ENCODE measurements around the gene FOXP1.

FOXP1 gene

GRCh38 chr3:71088742-71089141 is 494.8 kb downstream of the FOXP1 start:
- DNase-seq: no peak

DNA sequence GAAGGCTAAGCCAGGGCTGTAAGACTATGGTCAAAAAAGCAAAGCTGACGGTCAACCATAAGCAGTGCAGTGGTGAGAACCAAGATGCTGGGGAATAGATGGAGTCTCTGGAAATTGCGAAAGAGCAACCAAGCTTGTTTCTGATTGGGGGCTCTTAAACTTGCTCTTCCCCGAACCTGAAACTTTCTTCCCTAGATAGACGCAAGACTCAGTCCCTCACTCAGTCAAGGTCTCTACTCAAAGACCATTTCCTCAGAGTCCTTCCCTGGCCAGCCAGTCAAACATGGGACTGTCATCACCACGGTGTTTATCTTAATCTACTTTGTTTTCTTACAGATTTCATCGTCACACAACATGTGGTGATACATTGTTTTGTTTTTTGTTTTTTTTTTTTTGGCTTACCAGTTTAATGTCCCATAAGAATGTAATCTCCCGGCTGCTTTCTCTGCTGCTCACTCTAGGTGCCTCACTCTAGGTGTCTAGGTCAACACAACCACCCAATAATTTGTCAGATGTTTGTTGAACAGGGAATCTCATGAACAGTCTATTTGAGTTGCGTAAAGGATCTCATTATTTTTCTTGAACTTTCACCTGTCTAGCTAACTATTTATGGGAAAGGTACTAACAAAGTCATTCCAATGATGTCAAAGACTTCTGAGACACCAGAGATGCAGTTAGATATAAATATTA is 495.4 kb downstream of the FOXP1 start:
- no peak for DNase-seq

DNA sequence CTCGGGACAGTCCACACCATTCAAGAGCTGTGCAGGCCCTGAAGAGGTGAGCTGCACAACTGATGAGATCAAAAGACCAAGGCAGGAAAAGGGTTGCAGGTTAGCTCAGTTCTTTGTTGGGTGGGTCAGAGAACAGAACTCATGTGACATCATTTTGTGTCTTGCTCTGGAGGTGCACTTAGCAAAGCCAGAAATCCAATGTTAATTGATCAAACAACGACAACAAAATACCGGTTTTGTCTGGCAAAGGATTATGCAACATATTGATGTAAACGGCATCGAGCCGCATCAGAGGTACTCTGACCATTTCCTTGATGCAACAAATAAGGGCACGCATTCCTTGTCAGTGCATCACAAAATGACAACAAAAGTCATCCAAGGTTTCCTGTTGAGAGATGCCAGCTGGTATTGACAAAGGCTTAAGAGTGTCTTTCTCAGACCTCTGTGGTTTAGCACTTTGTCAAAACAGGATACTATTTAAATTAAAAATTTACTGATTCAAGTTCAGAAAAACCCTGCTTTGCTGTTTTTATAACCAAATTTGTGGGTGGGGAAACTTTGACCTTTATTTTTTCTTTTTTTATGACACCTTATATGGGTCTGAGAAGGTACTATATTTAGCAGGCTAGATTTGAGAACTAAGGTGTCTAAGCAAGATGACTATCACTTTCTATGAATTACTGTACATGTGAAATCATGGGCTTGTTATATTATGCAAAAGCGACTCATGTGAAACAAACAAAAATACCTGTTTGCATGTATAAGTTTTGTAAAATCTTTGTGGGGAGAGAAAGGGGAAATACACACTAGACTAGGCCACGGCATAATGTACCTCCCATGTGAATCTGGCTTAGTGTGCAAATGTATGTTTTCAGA is 496.1 kb downstream of the FOXP1 start:
- no peak for DNase-seq

- DNase-seq: no peak
Observed at GRCh38 chr3:71086777-71087142, 496.8 kb downstream of the FOXP1 start.

DNA sequence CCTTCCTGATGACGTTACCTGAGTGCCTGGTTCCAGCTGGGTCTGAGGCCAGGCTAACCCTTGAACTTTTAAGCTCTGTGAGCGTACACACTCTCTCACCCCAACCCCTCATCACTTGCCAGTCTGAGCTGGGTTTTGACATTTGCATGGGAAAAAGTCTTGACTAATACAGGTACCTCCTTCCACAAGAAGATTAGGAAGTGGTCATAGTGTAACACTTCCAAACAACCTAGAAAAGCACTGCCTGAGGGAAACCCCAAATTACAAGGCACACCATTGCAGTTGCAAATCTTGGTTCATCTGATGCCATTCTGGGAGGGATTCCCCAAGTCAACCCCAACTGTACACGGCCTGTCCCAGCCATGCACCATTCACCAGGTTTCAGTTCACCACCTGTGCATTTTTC is 499.8 kb downstream of the FOXP1 start:
- no peak for DNase-seq

GRCh38 chr3:71082833-71083232 is 500.7 kb downstream of the FOXP1 start:
- DNase-seq: no peak

DNA sequence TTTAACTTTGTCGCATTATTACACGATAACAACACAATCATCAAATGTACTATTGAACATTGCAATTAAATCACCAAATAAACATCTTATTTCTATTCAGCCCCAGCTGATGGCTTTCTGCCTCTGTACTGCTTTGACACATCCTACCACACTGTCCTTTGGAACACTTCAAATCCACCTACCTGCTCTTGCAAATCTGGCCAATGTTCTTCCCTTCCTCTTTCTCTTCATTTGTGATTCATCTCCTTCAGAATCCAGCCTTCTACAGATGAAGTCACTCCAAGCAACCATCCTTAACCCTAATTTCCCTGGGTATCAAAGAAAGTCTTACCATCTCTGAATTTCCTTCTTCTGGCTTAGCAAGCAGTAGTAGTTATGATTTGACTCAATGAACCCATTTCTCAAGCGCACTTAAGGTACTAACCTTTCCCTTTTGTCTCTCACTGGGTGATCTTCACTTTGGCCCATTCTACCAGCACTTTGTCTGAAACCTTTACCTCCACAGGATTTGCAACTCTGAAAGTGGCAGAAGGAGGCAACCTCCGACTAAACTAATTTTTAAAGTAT is 502.9 kb downstream of the FOXP1 start:
- DNase-seq: no peak

- DNase-seq: no peak
Observed at GRCh38 chr3:71078723-71079525, 504.6 kb downstream of the FOXP1 start.

DNA sequence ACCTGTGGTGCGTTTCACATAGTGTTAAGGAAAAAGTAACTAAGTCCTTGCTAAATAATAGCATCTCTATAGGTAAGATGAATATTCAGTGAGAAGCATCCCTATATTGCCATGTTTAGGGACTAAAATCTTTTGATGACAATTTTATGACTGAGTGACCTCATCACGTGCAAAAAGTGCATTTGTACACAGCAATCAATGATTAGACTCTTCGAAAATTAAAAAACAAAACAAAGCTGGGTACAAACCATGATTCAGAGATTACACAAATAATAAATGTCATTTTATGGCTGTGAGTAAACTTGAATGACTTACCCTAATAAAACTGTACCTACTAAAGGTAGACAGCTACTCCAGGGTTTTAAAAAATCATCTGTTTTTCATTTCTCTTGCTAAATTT is 505.3 kb downstream of the FOXP1 start:
- DNase-seq: no peak

GRCh38 chr3:71077070-71077469 is 506.5 kb downstream of the FOXP1 start:
- no peak for DNase-seq

DNA sequence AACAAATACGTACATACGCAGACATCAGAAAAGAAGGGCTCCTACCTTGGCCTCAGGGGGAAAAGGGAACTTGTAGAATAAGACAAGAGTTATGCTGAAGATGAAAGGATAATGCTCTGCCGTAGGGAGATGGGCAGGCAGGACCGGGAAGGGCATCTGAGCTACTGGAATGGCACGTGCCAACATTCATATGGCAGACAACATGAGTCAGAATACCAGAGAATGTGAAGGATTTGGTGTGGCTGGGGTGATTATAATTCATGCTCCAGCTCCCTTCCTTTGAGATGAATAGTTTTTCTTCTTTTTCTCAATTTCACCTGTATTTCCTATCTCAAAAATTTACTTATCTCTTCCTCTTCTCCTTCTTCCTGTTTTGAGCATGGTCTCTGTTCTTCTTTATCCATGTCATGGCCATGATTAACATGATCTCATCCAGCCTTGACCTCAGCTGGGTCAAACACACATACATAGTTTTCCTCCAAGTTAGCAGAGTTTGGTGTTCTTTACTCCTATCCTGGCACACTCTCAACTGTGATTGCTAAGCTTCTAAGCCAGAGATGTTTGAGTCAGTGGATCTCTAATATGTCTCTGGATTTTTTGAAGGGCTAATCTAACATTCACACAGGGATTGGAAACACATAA is 507.0 kb downstream of the FOXP1 start:
- DNase-seq: no peak

DNA sequence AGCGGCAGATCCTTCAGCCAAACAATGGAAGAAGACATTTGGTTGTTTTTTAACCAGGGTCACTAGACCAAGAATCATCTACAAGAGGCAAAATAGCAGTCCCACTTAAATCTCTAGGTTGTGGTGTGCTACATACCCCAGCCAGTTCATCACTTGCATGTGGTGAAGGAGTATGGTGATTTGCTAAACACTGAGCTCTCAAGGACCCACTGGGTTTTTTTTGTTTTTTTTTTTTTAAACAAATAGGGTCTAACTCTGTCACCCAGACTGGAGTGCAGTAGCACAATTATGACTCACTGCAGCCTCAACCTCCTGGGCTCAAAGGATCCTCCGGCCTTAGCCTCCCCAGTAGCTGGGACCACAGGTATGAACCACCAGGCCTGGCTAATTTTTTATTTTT is 508.0 kb downstream of the FOXP1 start:
- DNase-seq: no peak

GRCh38 chr3:71074423-71074822 is 509.1 kb downstream of the FOXP1 start:
- no peak for DNase-seq

GRCh38 chr3:71072986-71073385 is 510.5 kb downstream of the FOXP1 start:
- DNase-seq: no peak

DNA sequence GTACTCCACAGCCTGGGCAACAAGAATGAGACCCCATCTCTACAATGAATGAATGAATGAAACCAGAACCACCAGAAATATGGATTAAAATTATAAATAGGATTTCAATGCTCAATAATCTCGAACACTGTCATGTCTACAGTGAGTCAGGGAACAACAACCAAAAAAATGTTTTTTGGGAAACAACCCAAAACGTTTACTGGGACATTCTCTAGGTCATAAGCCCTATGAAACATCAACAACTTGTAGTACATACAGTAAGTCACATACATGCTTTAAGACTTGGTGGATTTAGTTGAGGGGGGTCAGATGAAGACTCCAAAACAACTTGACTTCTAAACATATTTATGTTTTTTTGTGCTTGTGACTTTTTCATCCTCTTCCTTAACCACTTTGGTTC is 511.2 kb downstream of the FOXP1 start:
- DNase-seq: no peak

GRCh38 chr3:71070497-71071463 is 512.7 kb downstream of the FOXP1 start:
- DNase-seq: no peak

GRCh38 chr3:71069797-71070196 is 513.7 kb downstream of the FOXP1 start:
- DNase-seq: peak; percentile 56

DNA sequence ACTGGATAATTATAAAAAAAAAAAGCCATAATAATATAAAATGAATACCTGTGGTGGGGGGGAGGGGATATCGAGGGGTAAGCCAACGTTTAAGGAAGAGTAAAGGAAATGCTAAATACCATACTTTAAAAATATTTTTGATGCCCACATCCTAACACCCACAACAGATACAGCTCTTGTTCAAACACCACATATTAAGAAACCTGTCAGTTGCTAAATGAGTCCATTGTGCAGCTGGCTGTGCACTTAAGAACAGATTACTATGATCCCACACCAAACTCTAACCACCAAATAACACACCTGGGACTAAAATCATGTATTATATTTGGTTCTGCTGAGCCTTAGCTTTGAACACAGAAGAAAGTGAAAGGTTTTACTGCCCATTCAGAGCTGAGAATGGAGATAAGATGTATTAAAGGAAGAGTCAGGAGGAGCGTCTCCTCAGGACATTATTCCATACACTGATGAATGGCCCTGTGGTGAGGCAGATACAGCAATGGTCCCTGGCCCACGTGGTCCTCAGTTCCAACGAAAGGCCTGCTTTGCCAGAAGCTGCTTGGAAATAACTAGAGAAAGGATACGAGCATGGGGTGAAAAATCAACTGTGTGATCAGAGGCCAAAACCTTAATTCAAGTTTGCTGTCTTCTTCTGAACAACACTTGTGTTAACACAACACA is 515.4 kb downstream of the FOXP1 start:
- DNase-seq: no peak

GRCh38 chr3:71066849-71067261 is 516.7 kb downstream of the FOXP1 start:
- no peak for DNase-seq

DNA sequence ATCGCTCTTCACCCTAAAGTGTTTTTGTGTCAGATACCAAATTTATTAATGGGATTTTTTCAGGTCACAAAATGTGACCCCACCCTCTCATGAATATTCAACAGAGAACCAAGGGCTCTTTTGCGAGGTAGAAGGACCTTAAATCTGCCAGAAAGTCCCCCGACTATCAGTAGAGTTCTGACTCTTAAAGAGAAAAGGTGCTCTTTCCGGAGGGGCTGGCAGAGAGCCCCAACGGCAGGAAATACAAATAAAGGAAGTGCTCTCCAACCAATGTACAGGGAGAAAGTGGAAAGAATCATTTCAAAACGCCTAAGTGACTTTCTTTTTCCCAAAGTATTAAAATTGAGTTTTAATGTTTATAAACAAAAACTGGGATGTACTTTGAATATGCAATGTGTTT is 517.2 kb downstream of the FOXP1 start:
- DNase-seq: no peak

DNA sequence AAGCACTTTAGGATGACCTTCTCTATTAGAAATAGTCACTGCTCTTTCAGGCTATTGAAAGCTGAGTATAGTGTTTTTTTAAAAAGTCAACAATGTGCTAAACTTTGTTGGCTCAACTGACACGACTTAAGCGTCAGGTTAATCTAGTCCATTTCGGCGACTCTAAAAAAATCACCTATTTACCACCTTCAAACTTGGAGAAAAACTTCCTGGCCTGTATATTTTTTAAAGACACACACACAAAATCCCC is 517.8 kb downstream of the FOXP1 start:
- DNase-seq: no peak

Measured in right forelimb (tissue), 1 donor.